ENCODE results near the gene APOBEC2. TPM values are rescaled to one million over a fixed set of nuclear protein-coding genes. Genes with fewer than 3 reads are reported as not detected.

The APOBEC2 gene
- total and polyA plus RNA-seq, 2 of the 13 experiments (the other 11 are each of a cell fraction or from before 2014, with no cell fraction given) = 0.09 TPM; not detected in 1

DNA sequence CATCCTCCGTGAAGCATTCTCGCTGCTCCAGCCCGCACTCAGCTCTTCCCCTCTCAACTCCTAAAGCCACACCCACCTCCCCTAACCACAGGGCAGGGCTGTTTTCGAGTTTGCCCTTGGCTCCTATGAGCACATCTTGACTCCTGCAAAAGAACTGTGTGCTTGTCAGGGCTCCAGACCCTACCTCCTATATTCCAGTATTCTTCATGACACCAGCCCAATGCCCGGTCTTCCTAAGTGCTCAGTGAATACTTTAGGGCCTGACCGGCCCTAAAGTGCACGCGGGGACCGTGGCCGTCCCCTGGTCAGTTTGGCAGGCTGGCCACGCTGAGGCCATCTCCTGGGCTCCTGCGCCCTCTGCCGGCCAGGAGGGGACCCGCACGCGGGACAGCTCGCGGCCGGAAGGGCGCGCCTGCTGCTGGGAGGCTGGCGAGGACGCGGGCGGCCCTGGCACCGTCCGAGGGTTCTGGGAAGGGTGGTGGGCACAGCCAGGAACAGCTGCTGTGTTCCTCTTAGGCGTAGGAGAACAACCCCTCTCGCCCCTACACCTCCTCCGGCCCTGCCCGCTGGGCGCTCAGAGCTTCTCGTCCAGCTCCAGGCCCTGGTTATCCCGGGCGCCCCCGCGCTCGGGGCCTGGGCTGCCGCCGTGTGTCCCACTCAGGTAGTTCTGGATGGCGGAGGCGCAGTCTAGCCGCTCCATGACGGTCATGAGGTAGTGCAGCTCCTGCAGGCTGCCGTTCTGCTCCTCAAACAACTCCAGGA is 25.0 kb upstream of the APOBEC2 start (continued):
- TF ChIP-seq, protein P1, sequence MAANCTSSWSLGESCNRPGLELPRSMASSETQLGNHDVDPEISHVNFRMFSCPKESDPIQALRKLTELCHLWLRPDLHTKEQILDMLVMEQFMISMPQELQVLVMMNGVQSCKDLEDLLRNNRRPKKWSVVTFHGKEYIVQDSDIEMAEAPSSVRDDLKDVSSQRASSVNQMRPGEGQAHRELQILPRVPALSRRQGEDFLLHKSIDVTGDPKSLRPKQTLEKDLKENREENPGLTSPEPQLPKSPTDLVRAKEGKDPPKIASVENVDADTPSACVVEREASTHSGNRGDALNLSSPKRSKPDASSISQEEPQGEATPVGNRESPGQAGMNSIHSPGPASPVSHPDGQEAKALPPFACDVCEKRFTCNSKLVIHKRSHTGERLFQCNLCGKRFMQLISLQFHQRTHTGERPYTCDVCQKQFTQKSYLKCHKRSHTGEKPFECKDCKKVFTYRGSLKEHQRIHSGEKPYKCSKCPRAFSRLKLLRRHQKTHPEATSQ (CRISPR knock-in tag; IDR thresholded peaks at IDR 0.05; ENCODE audit: borderline replicate concordance) = no peak
- TF ChIP-seq THYN1 (CRISPR knock-in tag; IDR thresholded peaks at IDR 0.05; ENCODE audit: borderline replicate concordance, low read depth) = no peak
- no peak for TF ChIP-seq KMT2B (CRISPR knock-in tag; IDR thresholded peaks at IDR 0.05)
- no peak for TF ChIP-seq KDM5A (IDR thresholded peaks at IDR 0.05; ENCODE audit: borderline replicate concordance, low read length)
- TF ChIP-seq TEAD3 (CRISPR knock-in tag; optimal IDR thresholded peaks at IDR 0.05; ENCODE audit: borderline replicate concordance) = peak; percentile 18
- peak; percentile 20 for TF ChIP-seq ZNF619 (CRISPR knock-in tag; IDR thresholded peaks at IDR 0.05)
- TF ChIP-seq, protein P2, sequence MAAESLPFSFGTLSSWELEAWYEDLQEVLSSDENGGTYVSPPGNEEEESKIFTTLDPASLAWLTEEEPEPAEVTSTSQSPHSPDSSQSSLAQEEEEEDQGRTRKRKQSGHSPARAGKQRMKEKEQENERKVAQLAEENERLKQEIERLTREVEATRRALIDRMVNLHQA (CRISPR knock-in tag; IDR thresholded peaks at IDR 0.05) = no peak
- TF ChIP-seq U2AF1 (optimal IDR thresholded peaks at IDR 0.05; ENCODE audit: low read depth, low read length) = no peak
- TF ChIP-seq PRPF4 (IDR thresholded peaks at IDR 0.05; ENCODE audit: low read depth, low read length, poor library complexity, severe bottlenecking) = no peak
- TF ChIP-seq ZNF746 (CRISPR knock-in tag; IDR thresholded peaks at IDR 0.05) = no peak
- TF ChIP-seq FIP1L1 (IDR thresholded peaks at IDR 0.05; ENCODE audit: borderline replicate concordance, insufficient read depth, low read depth, low read length) = no peak
- TF ChIP-seq ZNF660 (CRISPR knock-in tag; IDR thresholded peaks at IDR 0.05; ENCODE audit: borderline replicate concordance, low read depth) = no peak
- TF ChIP-seq, protein P3, sequence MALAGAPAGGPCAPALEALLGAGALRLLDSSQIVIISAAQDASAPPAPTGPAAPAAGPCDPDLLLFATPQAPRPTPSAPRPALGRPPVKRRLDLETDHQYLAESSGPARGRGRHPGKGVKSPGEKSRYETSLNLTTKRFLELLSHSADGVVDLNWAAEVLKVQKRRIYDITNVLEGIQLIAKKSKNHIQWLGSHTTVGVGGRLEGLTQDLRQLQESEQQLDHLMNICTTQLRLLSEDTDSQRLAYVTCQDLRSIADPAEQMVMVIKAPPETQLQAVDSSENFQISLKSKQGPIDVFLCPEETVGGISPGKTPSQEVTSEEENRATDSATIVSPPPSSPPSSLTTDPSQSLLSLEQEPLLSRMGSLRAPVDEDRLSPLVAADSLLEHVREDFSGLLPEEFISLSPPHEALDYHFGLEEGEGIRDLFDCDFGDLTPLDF (CRISPR knock-in tag; IDR thresholded peaks at IDR 0.05) = 0 out of 2 replicates have a peak, but pooled peaks have one; percentile 27
- TF ChIP-seq, protein P4, sequence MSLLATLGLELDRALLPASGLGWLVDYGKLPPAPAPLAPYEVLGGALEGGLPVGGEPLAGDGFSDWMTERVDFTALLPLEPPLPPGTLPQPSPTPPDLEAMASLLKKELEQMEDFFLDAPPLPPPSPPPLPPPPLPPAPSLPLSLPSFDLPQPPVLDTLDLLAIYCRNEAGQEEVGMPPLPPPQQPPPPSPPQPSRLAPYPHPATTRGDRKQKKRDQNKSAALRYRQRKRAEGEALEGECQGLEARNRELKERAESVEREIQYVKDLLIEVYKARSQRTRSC (CRISPR knock-in tag; IDR thresholded peaks at IDR 0.05; ENCODE audit: low read depth) = no peak
- TF ChIP-seq, protein P5, sequence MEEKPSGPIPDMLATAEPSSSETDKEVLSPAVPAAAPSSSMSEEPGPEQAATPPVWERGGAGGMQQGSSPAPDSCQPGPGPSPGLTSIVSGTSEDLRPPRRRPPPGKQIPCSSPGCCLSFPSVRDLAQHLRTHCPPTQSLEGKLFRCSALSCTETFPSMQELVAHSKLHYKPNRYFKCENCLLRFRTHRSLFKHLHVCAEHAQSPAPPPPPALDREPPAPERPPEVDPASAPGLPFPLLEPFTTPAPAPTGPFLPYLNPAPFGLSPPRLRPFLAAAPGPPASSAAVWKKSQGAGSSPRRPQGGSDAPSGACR (CRISPR knock-in tag; IDR thresholded peaks at IDR 0.05) = no peak
- peak; percentile 72 for TF ChIP-seq ZNF331 (CRISPR knock-in tag; IDR thresholded peaks at IDR 0.05)
- TF ChIP-seq ZFX (CRISPR knock-in tag; IDR thresholded peaks at IDR 0.05; ENCODE audit: low read depth) = peak; percentile 71
- TF ChIP-seq HDAC6 (IDR thresholded peaks at IDR 0.05; ENCODE audit: low read depth, low read length) = no peak
- TF ChIP-seq ZNF543 (CRISPR knock-in tag; IDR thresholded peaks at IDR 0.05) = peak; percentile 80; the same call in 1 of the 2 replicates
- no peak; the same call in 1 of the 2 replicates for TF ChIP-seq ZNF83 (CRISPR knock-in tag; IDR thresholded peaks at IDR 0.05; ENCODE audit: borderline replicate concordance)
- peak; percentile 29 for TF ChIP-seq PTBP1 (IDR thresholded peaks at IDR 0.05; ENCODE audit: low read depth, low read length, poor library complexity, severe bottlenecking)
- TF ChIP-seq ZNF709 (CRISPR knock-in tag; IDR thresholded peaks at IDR 0.05) = no peak
- TF ChIP-seq, protein P6, sequence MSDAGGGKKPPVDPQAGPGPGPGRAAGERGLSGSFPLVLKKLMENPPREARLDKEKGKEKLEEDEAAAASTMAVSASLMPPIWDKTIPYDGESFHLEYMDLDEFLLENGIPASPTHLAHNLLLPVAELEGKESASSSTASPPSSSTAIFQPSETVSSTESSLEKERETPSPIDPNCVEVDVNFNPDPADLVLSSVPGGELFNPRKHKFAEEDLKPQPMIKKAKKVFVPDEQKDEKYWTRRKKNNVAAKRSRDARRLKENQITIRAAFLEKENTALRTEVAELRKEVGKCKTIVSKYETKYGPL (CRISPR knock-in tag; IDR thresholded peaks at IDR 0.05) = peak; percentile 38; the same call in 1 of the 2 replicates
- TF ChIP-seq CREM (IDR thresholded peaks at IDR 0.05) = no peak
- no peak for TF ChIP-seq CREM (CRISPR knock-in tag; IDR thresholded peaks at IDR 0.05)
